H9 (cell line): ENCODE results near the gene PDHX. TPM values are rescaled to one million over a fixed set of nuclear protein-coding genes. Genes with fewer than 3 reads are reported as not detected.

Experiments used
- DNase-seq: peaks from one replicate; pipeline ENCODE4 v3.0.0-alpha.2; 2017
- H2AFZ ChIP-seq: one replicate; pipeline ENCODE4 v1.6.1; 2013; ENCODE audit warnings: mild to moderate bottlenecking, low read length, control low read depth, moderate library complexity
- H2AK5ac ChIP-seq: 2 replicates; pipeline ENCODE4 v1.6.1; 2013; ENCODE audit warnings: low read length, control low read depth, mixed read lengths; ENCODE audit not compliant: insufficient read length
- H2BK120ac ChIP-seq: one replicate; pipeline ENCODE4 v1.6.1; 2013; ENCODE audit warnings: low read depth, mild to moderate bottlenecking, low read length, control low read depth, inconsistent platforms; ENCODE audit not compliant: poor library complexity, severe bottlenecking
- H2BK12ac ChIP-seq: 2 replicates; pipeline ENCODE4 v1.6.1; 2013; ENCODE audit warnings: low read length, control low read depth, mixed read lengths, low read depth; ENCODE audit not compliant: insufficient read length
- H2BK15ac ChIP-seq: 2 replicates; pipeline ENCODE4 v1.6.1; 2013; ENCODE audit warnings: low read depth, low read length, control low read depth
- H2BK20ac ChIP-seq: one replicate; pipeline ENCODE4 v1.6.1; 2013; ENCODE audit warnings: low read depth, mild to moderate bottlenecking, low read length, control low read depth, inconsistent platforms; ENCODE audit not compliant: poor library complexity, severe bottlenecking
- H2BK5ac ChIP-seq: 2 replicates; pipeline ENCODE4 v1.6.1; 2013; ENCODE audit warnings: low read length, control low read depth, mixed read lengths; ENCODE audit not compliant: insufficient read length
- H3K14ac ChIP-seq: 2 replicates; pipeline ENCODE4 v1.6.1; 2013; ENCODE audit warnings: low read length, control low read depth; ENCODE audit not compliant: insufficient read depth
- H3K18ac ChIP-seq: 2 replicates; pipeline ENCODE4 v1.6.1; 2013; ENCODE audit warnings: low read depth, mild to moderate bottlenecking, mixed read lengths, low read length, control low read depth; ENCODE audit not compliant: insufficient read length
- H3K23ac ChIP-seq: 2 replicates; pipeline ENCODE4 v1.6.1; 2013; ENCODE audit warnings: low read length, control low read depth, mixed read lengths, low read depth; ENCODE audit not compliant: insufficient read length
- H3K23me2 ChIP-seq: 2 replicates; pipeline ENCODE4 v1.6.1; 2013; ENCODE audit warnings: low read depth, mild to moderate bottlenecking, mixed read lengths, low read length, control low read depth; ENCODE audit not compliant: insufficient read length, poor library complexity, severe bottlenecking
- H3K27ac ChIP-seq: 2 replicates; pipeline ENCODE4 v1.5.1; 2013; ENCODE audit warnings: low read length, control low read depth, mixed read lengths, low read depth; ENCODE audit not compliant: insufficient read length
- H3K27me3 ChIP-seq: 2 replicates; pipeline ENCODE4 v1.6.1; 2013; ENCODE audit warnings: low read length, control low read depth, inconsistent platforms; ENCODE audit not compliant: insufficient read depth
- H3K4ac ChIP-seq: 2 replicates; pipeline ENCODE4 v1.6.1; 2013; ENCODE audit warnings: low read depth, mild to moderate bottlenecking, control low read depth, inconsistent platforms, low read length, moderate library complexity
- H3K4me1 ChIP-seq: 2 replicates; pipeline ENCODE4 v1.6.1; 2013; ENCODE audit warnings: low read length, control low read depth, inconsistent platforms; ENCODE audit not compliant: insufficient read depth
- H3K4me2 ChIP-seq: 2 replicates; pipeline ENCODE4 v1.6.1; 2013; ENCODE audit warnings: low read length, control low read depth, mixed read lengths; ENCODE audit not compliant: insufficient read length, insufficient read depth
- H3K56ac ChIP-seq: 2 replicates; pipeline ENCODE4 v1.6.1; 2013; ENCODE audit warnings: low read depth, mild to moderate bottlenecking, mixed read lengths, low read length, control low read depth; ENCODE audit not compliant: insufficient read length
- H3K79me1 ChIP-seq: 2 replicates; pipeline ENCODE4 v1.6.1; 2013; ENCODE audit warnings: low read depth, mild to moderate bottlenecking, moderate library complexity, low read length, control low read depth, inconsistent platforms; ENCODE audit not compliant: insufficient read depth, poor library complexity, severe bottlenecking
- H3K79me2 ChIP-seq: 2 replicates; pipeline ENCODE4 v1.6.1; 2013; ENCODE audit warnings: low read length, control low read depth, inconsistent platforms; ENCODE audit not compliant: insufficient read depth
- H3K9ac ChIP-seq: 2 replicates; pipeline ENCODE4 v1.6.1; 2013; ENCODE audit warnings: low read length, control low read depth, mixed read lengths; ENCODE audit not compliant: insufficient read length; ENCODE audit errors: extremely low read depth
- H3K9me3 ChIP-seq: one replicate; pipeline ENCODE4 v1.6.1; 2013; ENCODE audit warnings: low read depth, low read length, inconsistent platforms; ENCODE audit not compliant: control insufficient read depth
- H3T11ph ChIP-seq: one replicate; pipeline ENCODE4 v1.6.1; 2013; ENCODE audit warnings: mild to moderate bottlenecking, low read length, control low read depth, inconsistent platforms
- H4K20me1 ChIP-seq: one replicate; pipeline ENCODE4 v1.6.1; 2013; ENCODE audit not compliant: control insufficient read depth, insufficient read length, insufficient read depth
- H4K5ac ChIP-seq: 2 replicates; pipeline ENCODE4 v1.6.1; 2013; ENCODE audit warnings: low read depth, mild to moderate bottlenecking, mixed read lengths, low read length, control low read depth; ENCODE audit not compliant: insufficient read length
- H4K8ac ChIP-seq: replicated peaks from 2 replicates; pipeline ENCODE4 v1.6.1; 2013; ENCODE audit warnings: low read length, control low read depth, mixed read lengths, low read depth; ENCODE audit not compliant: insufficient read length
- H4K91ac ChIP-seq: 2 replicates; pipeline ENCODE4 v1.6.1; 2013; ENCODE audit warnings: low read depth, mild to moderate bottlenecking, moderate library complexity, mixed read lengths, low read length, control low read depth; ENCODE audit not compliant: insufficient read length
- H3K27ac Mint-ChIP-seq, 3 experiments: 2 replicates in 2 of 3; 3 replicates in 1 of 3; pipeline ENCODE4 v1.8.0; 2020 to 2021; ENCODE audit warnings: mixed read lengths in 3 of 3, mild to moderate bottlenecking in 1 of 3, moderate library complexity in 1 of 3
- H3K27me3 Mint-ChIP-seq: 2 replicates; pipeline ENCODE4 v1.8.0; 2021; ENCODE audit warnings: low read depth, mild to moderate bottlenecking, moderate library complexity, mixed read lengths
- H3K36me3 Mint-ChIP-seq, 3 experiments: 2 replicates in 2 of 3; 3 replicates in 1 of 3; pipeline ENCODE4 v1.8.0; 2020 to 2021; ENCODE audit warnings: low read depth in 3 of 3, mixed read lengths in 3 of 3; ENCODE audit not compliant: insufficient read depth in 1 of 3
- H3K4me1 Mint-ChIP-seq, 2 experiments: 2 replicates each; pipeline ENCODE4 v1.8.0; 2020; ENCODE audit warnings: mixed read lengths in 2 of 2
- H3K4me3 Mint-ChIP-seq, 2 experiments: 2 replicates in 1 of 2; 3 replicates in 1 of 2; pipeline ENCODE4 v1.8.0; 2020 to 2021; ENCODE audit warnings: mild to moderate bottlenecking in 2 of 2, mixed read lengths in 2 of 2, moderate library complexity in 1 of 2
- H3K9me3 Mint-ChIP-seq, 2 experiments: 2 replicates in 1 of 2; 3 replicates in 1 of 2; pipeline ENCODE4 v1.8.0; 2020; ENCODE audit warnings: mild to moderate bottlenecking in 2 of 2, mixed read lengths in 2 of 2, moderate library complexity in 1 of 2
- WGBS: extraction: QIAGEN DNeasy Blood & Tissue Kit; methylation state at CpG from one replicate; pipeline ENCODE4 v1.1.7; 2013; ENCODE audit warnings: missing lambda C conversion rate, low lambda C conversion rate, mixed read lengths; ENCODE audit not compliant: insufficient read length; ENCODE audit errors: extremely low coverage; 5-methylcytosine and 5-hydroxymethylcytosine counted together
- total RNA-seq: library from RNA; stranded (reverse); gene quantifications from 2 replicates; pipeline ENCODE4 v1.2.1, GENCODE V29; 2021
- TF ChIP-seq, protein P1 (sequence below): fragments of 200-600 bp; sonication (generic); conservative IDR thresholded peaks from 3 replicates; pipeline ENCODE4 v1.8.0; 2021; ENCODE audit warnings: antibody characterized with exemption, mild to moderate bottlenecking

The PDHX gene
- total RNA-seq, 1 experiment from 2014 or later = 40.1 TPM

DNA sequence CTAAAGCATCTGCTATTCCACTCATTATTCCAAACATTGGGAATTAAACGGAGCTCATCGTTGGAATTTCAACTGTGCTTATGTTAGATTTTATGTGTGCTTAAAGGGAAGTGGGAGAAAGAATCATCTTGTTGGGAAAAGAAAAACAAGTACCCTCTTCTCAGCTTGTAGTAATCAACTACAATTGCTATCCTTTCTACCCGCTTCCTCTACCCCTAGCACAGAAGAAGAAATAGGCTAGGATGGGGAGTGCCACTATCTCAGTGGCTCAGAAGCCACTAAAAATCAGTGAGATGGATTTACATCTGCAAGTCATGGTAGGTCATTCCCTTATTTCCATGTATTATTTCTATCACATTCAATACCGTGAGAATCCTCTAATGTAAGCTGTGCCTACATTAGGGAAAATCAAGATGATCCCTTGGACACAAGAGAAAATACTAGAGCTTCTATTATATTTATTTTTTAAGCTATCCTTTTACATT, 124.7 kb downstream of the PDHX start:
- Histone ChIP-seq H2BK5ac (no peak overlapping the region), H3K18ac (no peak overlapping the region), H4K20me1 (no peaks in the 10 kb centered on the region), H3K27me3 (no peaks in the 10 kb centered on the region), H3K9me3 (no peaks in the 10 kb centered on the region), H3K14ac (no peak overlapping the region), H3K23me2 (no peaks in the 10 kb centered on the region), H3K4me2 (no peak overlapping the region), H2AFZ (no peak overlapping the region), H3K27ac (no peak overlapping the region), H2AK5ac (no peak overlapping the region), H3K4ac (no peak overlapping the region), H4K5ac (no peak overlapping the region), H2BK20ac (no peak overlapping the region), H4K91ac (no peak overlapping the region), H3K4me1 (no peaks in the 10 kb centered on the region), H2BK15ac (no peak overlapping the region), H3K79me1 (no peaks in the 10 kb centered on the region), H3K79me2 (no peaks in the 10 kb centered on the region; the same call in 1 of the 2 replicates), H3K9ac (no peak overlapping the region), H4K8ac (no peak overlapping the region), H3K23ac (no peak overlapping the region), H2BK12ac (no peak overlapping the region), H3K56ac (no peak overlapping the region), H2BK120ac (no peak overlapping the region), H3T11ph (no peak overlapping the region)
- TF ChIP-seq, protein P1, sequence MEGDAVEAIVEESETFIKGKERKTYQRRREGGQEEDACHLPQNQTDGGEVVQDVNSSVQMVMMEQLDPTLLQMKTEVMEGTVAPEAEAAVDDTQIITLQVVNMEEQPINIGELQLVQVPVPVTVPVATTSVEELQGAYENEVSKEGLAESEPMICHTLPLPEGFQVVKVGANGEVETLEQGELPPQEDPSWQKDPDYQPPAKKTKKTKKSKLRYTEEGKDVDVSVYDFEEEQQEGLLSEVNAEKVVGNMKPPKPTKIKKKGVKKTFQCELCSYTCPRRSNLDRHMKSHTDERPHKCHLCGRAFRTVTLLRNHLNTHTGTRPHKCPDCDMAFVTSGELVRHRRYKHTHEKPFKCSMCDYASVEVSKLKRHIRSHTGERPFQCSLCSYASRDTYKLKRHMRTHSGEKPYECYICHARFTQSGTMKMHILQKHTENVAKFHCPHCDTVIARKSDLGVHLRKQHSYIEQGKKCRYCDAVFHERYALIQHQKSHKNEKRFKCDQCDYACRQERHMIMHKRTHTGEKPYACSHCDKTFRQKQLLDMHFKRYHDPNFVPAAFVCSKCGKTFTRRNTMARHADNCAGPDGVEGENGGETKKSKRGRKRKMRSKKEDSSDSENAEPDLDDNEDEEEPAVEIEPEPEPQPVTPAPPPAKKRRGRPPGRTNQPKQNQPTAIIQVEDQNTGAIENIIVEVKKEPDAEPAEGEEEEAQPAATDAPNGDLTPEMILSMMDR = no peak
- Mint-ChIP-seq H3K36me3 (no peaks in the 10 kb centered on the region), H3K27ac (no peak overlapping the region), H3K27me3 (peaks cover 2% of the 10 kb centered on the region; the same call in 1 of the 2 replicates), H3K9me3 (no peaks in the 10 kb centered on the region), H3K4me1 (no peaks in the 10 kb centered on the region), H3K4me3 (no peak overlapping the region)
- DNase-seq = no peak
- no CpG with 5 or more reads among the region's 4 CpGs for WGBS
